WTC11 (cell line): ENCODE results near the gene NAA20. TPM values are rescaled to one million over a fixed set of nuclear protein-coding genes. Genes with fewer than 3 reads are reported as not detected.

ENCODE experiments used
- ATAC-seq: fragments of 200-7000 bp; cut with Tn5 transposase; 2 replicates; pipeline ENCODE4 v1.10.0; 2021; ENCODE audit warnings: mild to moderate bottlenecking, moderate library complexity
- CTCF ChIA-PET: fragments of 300-600 bp; sonication (Branson Sonifier 250); formaldehyde crosslinking; loops from one replicate; lab custom pipeline; 2021; ENCODE audit warnings: antibody characterized with exemption; lab: Charles Lee
- POLR2A ChIA-PET: fragments of 350-600 bp; sonication (Branson Sonifier 250); formaldehyde crosslinking; loops from one replicate; lab custom pipeline; 2021; ENCODE audit warnings: antibody characterized with exemption; lab: Charles Lee
- DNase-seq: peaks from one replicate; pipeline ENCODE4 v3.0.0; 2021; ENCODE audit warnings: low spot score
- H3K27ac Mint-ChIP-seq: 2 replicates; pipeline ENCODE4 v1.8.0; 2021; ENCODE audit warnings: mixed read lengths
- H3K27me3 Mint-ChIP-seq: 2 replicates; pipeline ENCODE4 v1.8.0; 2021; ENCODE audit warnings: low read depth, mild to moderate bottlenecking, moderate library complexity, mixed read lengths
- H3K36me3 Mint-ChIP-seq: 2 replicates; pipeline ENCODE4 v1.8.0; 2021; ENCODE audit warnings: mixed read lengths
- H3K4me1 Mint-ChIP-seq: 2 replicates; pipeline ENCODE4 v1.8.0; 2022; ENCODE audit warnings: mixed read lengths
- H3K4me3 Mint-ChIP-seq: 2 replicates; pipeline ENCODE4 v1.8.0; 2021; ENCODE audit warnings: mild to moderate bottlenecking, moderate library complexity, mixed read lengths
- H3K9me3 Mint-ChIP-seq: 2 replicates; pipeline ENCODE4 v1.8.0; 2021; ENCODE audit warnings: mixed read lengths
- ATF2 ChIP-seq: sonication (generic); formaldehyde crosslinking; IDR thresholded peaks from 2 replicates; pipeline ENCODE4 v1.8.1; 2022; ENCODE audit warnings: low read depth, missing genetic modification reagents, borderline replicate concordance
- ATF3 ChIP-seq: sonication (generic); formaldehyde crosslinking; conservative IDR thresholded peaks from 2 replicates; pipeline ENCODE4 v1.8.1; 2022; ENCODE audit warnings: mild to moderate bottlenecking, missing genetic modification reagents
- ATF6 ChIP-seq: sonication (generic); formaldehyde crosslinking; IDR thresholded peaks from 2 replicates; pipeline ENCODE4 v1.8.1; 2023; ENCODE audit warnings: mild to moderate bottlenecking, missing genetic modification reagents
- CREB1 ChIP-seq: sonication (generic); formaldehyde crosslinking; IDR thresholded peaks from 2 replicates; pipeline ENCODE4 v1.8.0; 2023; ENCODE audit warnings: mild to moderate bottlenecking, missing genetic modification reagents
- E2F1 ChIP-seq: sonication (generic); formaldehyde crosslinking; IDR thresholded peaks from 2 replicates; pipeline ENCODE4 v1.8.0; 2022; ENCODE audit warnings: mild to moderate bottlenecking, missing genetic modification reagents
- E2F4 ChIP-seq: sonication (generic); formaldehyde crosslinking; IDR thresholded peaks from 2 replicates; pipeline ENCODE4 v1.8.1; 2022; ENCODE audit warnings: low read depth, mild to moderate bottlenecking, moderate library complexity, missing genetic modification reagents, borderline replicate concordance
- FOXK1 ChIP-seq: sonication (generic); formaldehyde crosslinking; IDR thresholded peaks from 2 replicates; pipeline ENCODE4 v1.8.0; 2022; ENCODE audit warnings: mild to moderate bottlenecking, moderate library complexity, missing genetic modification reagents
- GABPB1 ChIP-seq: sonication (generic); formaldehyde crosslinking; IDR thresholded peaks from 2 replicates; pipeline ENCODE4 v1.8.1; 2023; ENCODE audit warnings: mild to moderate bottlenecking, missing genetic modification reagents
- GTF2I ChIP-seq: fragments of 250-450 bp; sonication (Bioruptor Pico); conservative IDR thresholded peaks from 2 replicates; pipeline ENCODE4 v1.4.0; 2021; ENCODE audit warnings: mild to moderate bottlenecking
- MLX ChIP-seq: sonication (generic); formaldehyde crosslinking; IDR thresholded peaks from 2 replicates; pipeline ENCODE4 v1.8.1; 2023; ENCODE audit warnings: mild to moderate bottlenecking, missing genetic modification reagents, moderate library complexity
- MXD4 ChIP-seq: fragments of 250-450 bp; sonication (Bioruptor Pico); IDR thresholded peaks from 2 replicates; pipeline ENCODE4 v1.8.0; 2021; ENCODE audit warnings: mild to moderate bottlenecking, moderate library complexity, borderline replicate concordance
- NFYB ChIP-seq: sonication (generic); formaldehyde crosslinking; conservative IDR thresholded peaks from 2 replicates; pipeline ENCODE4 v1.8.0; 2022; ENCODE audit warnings: low read depth, missing genetic modification reagents
- NR1H2 ChIP-seq: sonication (generic); formaldehyde crosslinking; IDR thresholded peaks from 2 replicates; pipeline ENCODE4 v1.9.0; 2021; ENCODE audit warnings: mild to moderate bottlenecking, moderate library complexity, missing genetic modification reagents
- NR2C2 ChIP-seq: sonication (generic); formaldehyde crosslinking; IDR thresholded peaks from 2 replicates; pipeline ENCODE4 v1.8.0; 2022; ENCODE audit warnings: mild to moderate bottlenecking, missing genetic modification reagents
- NR3C1 ChIP-seq: sonication (generic); formaldehyde crosslinking; conservative IDR thresholded peaks from 2 replicates; pipeline ENCODE4 v1.8.1; 2023; ENCODE audit warnings: low read depth, mild to moderate bottlenecking, missing genetic modification reagents
- OVOL2 ChIP-seq: fragments of 250-450 bp; sonication (Bioruptor Pico); IDR thresholded peaks from 2 replicates; pipeline ENCODE4 v1.9.0; 2021; ENCODE audit warnings: mild to moderate bottlenecking, borderline replicate concordance
- RELA ChIP-seq: sonication (generic); formaldehyde crosslinking; IDR thresholded peaks from 2 replicates; pipeline ENCODE4 v1.8.1; 2022; ENCODE audit warnings: missing genetic modification reagents, mild to moderate bottlenecking, borderline replicate concordance
- USF1 ChIP-seq: sonication (generic); formaldehyde crosslinking; IDR thresholded peaks from 2 replicates; pipeline ENCODE4 v1.8.0; 2022; ENCODE audit warnings: mild to moderate bottlenecking, missing genetic modification reagents
- ZBTB43 ChIP-seq: sonication (generic); formaldehyde crosslinking; IDR thresholded peaks from 2 replicates; pipeline ENCODE4 v1.8.1; 2023; ENCODE audit warnings: mild to moderate bottlenecking, missing genetic modification reagents
- ZMAT4 ChIP-seq: fragments of 250-450 bp; sonication (Bioruptor Pico); IDR thresholded peaks from 2 replicates; pipeline ENCODE4 v1.9.0; 2021; ENCODE audit warnings: mild to moderate bottlenecking
- ZNF317 ChIP-seq: sonication (generic); formaldehyde crosslinking; IDR thresholded peaks from 2 replicates; pipeline ENCODE4 v1.8.1; 2023; ENCODE audit warnings: low read depth, mild to moderate bottlenecking, moderate library complexity, missing genetic modification reagents, borderline replicate concordance
- ZNF416 ChIP-seq: fragments of 250-450 bp; sonication (Bioruptor Pico); IDR thresholded peaks from 2 replicates; pipeline ENCODE4 v1.9.0; 2021; ENCODE audit warnings: mild to moderate bottlenecking, inconsistent platforms
- total RNA-seq: library from RNA; stranded (reverse); gene quantifications from 3 replicates; pipeline ENCODE4 v1.2.3, GENCODE V29; 2021

The NAA20 gene
- total RNA-seq, 1 experiment from 2014 or later = 34.0 TPM

GRCh38 chr20:20022498-20022897, 5.3 kb downstream of the NAA20 start:
- TF ChIP-seq NR2C2 (CRISPR knock-in tag) (no peak), NR1H2 (no peak)
- TF ChIP-seq, all 79 proteins: peak for 0
- no peak overlapping the region for H3K4me3 Mint-ChIP-seq
- POLR2A ChIA-PET = no interaction called here
- ATAC-seq (no peak), DNase-seq (no peak)
- H3K9me3 Mint-ChIP-seq = no peaks in the 10 kb centered on the region
- H3K27ac Mint-ChIP-seq = no peak overlapping the region
- H3K27me3 Mint-ChIP-seq = no peaks in the 10 kb centered on the region; the same call in 1 of the 2 replicates
- CTCF ChIA-PET = no interaction called here
- peaks cover 1% of the 10 kb centered on the region; the same call in 1 of the 2 replicates for H3K36me3 Mint-ChIP-seq
- peaks cover 22% of the 10 kb centered on the region for H3K4me1 Mint-ChIP-seq

- ChIA-PET CTCF (no interaction called here), POLR2A (no interaction called here)
- H3K36me3 Mint-ChIP-seq = peaks cover 7% of the 10 kb centered on the region
- TF ChIP-seq GTF2I (CRISPR knock-in tag) (no peak), NFYB (CRISPR knock-in tag) (no peak), E2F4 (CRISPR knock-in tag) (no peak), GABPB1 (CRISPR knock-in tag) (no peak), ZBTB43 (CRISPR knock-in tag) (no peak), ATF3 (no peak), NR3C1 (CRISPR knock-in tag) (no peak), OVOL2 (CRISPR knock-in tag) (no peak), ATF2 (CRISPR knock-in tag) (no peak), E2F1 (CRISPR knock-in tag) (no peak), ATF6 (CRISPR knock-in tag) (no peak), RELA (CRISPR knock-in tag) (no peak), CREB1 (CRISPR knock-in tag) (no peak), ZNF416 (CRISPR knock-in tag) (no peak), USF1 (CRISPR knock-in tag) (no peak), MXD4 (no peak), ZNF317 (no peak), FOXK1 (CRISPR knock-in tag) (no peak), MLX (no peak), ZMAT4 (no peak)
- DNase-seq (no peak), ATAC-seq (no peak)
- peaks cover 15% of the 10 kb centered on the region for H3K4me1 Mint-ChIP-seq
- no peaks in the 10 kb centered on the region for H3K9me3 Mint-ChIP-seq
- no peak overlapping the region for H3K4me3 Mint-ChIP-seq
- no peak overlapping the region for H3K27ac Mint-ChIP-seq
- no peaks in the 10 kb centered on the region; the same call in 1 of the 2 replicates for H3K27me3 Mint-ChIP-seq
These were observed 6.2 kb downstream of the NAA20 start for GRCh38 chr20:20023395-20023794.
